SK-N-SH (cell line): ENCODE results near the gene S100A4.

ENCODE experiments used
- EP300 ChIP-seq, 2 experiments: IDR thresholded peaks; 2 replicates each; pipeline versions ENCODE4 v1.4.0 to v1.6.1; 2012; ENCODE audit warnings: borderline replicate concordance in 1 of 2, low read depth in 1 of 2, low read length in 1 of 2
- EZH2phosphoT487 ChIP-seq: fragments of 200-600 bp; sonication (generic); IDR thresholded peaks from 2 replicates; pipeline ENCODE4 v1.6.1; 2017; ENCODE audit warnings: low read depth, mixed run types, mild to moderate bottlenecking, antibody characterized with exemption, moderate library complexity, borderline replicate concordance
- GABPA ChIP-seq: IDR thresholded peaks from 2 replicates; pipeline ENCODE4 v1.4.0; 2012; ENCODE audit warnings: low read depth, mild to moderate bottlenecking
- GATA2 ChIP-seq: sonication (generic); formaldehyde crosslinking; IDR thresholded peaks from 2 replicates; pipeline ENCODE4 v1.5.0; 2020; ENCODE audit warnings: mild to moderate bottlenecking, missing genetic modification reagents
- MEF2A ChIP-seq: IDR thresholded peaks from 2 replicates; pipeline ENCODE4 v1.4.0; 2012; ENCODE audit warnings: low read depth, borderline replicate concordance
- NFIC ChIP-seq: IDR thresholded peaks from 2 replicates; pipeline ENCODE4 v1.4.0; 2012; ENCODE audit warnings: borderline replicate concordance
- REST ChIP-seq: IDR thresholded peaks from 2 replicates; pipeline ENCODE4 v1.6.1; 2012; ENCODE audit warnings: mild to moderate bottlenecking, low read depth, low read length, moderate library complexity
- TAF1 ChIP-seq: IDR thresholded peaks from 2 replicates; pipeline ENCODE4 v1.6.1; 2012; ENCODE audit warnings: low read depth, mild to moderate bottlenecking, low read length, moderate library complexity, borderline replicate concordance
- ZBTB33 ChIP-seq: IDR thresholded peaks from 2 replicates; pipeline ENCODE4 v1.4.0; 2012; ENCODE audit warnings: low read depth, borderline replicate concordance
- TF ChIP-seq, protein P1 (sequence below): fragments of 200-600 bp; sonication (generic); IDR thresholded peaks from 2 replicates; pipeline ENCODE4 v1.6.1; 2017; ENCODE audit warnings: antibody characterized with exemption, mild to moderate bottlenecking, moderate library complexity
- TF ChIP-seq, protein P2 (sequence below): IDR thresholded peaks from 2 replicates; pipeline ENCODE4 v1.4.0; 2012; ENCODE audit warnings: low read depth

- no peak for TF ChIP-seq EZH2phosphoT487
- no peak for TF ChIP-seq GABPA
- TF ChIP-seq, protein P1, sequence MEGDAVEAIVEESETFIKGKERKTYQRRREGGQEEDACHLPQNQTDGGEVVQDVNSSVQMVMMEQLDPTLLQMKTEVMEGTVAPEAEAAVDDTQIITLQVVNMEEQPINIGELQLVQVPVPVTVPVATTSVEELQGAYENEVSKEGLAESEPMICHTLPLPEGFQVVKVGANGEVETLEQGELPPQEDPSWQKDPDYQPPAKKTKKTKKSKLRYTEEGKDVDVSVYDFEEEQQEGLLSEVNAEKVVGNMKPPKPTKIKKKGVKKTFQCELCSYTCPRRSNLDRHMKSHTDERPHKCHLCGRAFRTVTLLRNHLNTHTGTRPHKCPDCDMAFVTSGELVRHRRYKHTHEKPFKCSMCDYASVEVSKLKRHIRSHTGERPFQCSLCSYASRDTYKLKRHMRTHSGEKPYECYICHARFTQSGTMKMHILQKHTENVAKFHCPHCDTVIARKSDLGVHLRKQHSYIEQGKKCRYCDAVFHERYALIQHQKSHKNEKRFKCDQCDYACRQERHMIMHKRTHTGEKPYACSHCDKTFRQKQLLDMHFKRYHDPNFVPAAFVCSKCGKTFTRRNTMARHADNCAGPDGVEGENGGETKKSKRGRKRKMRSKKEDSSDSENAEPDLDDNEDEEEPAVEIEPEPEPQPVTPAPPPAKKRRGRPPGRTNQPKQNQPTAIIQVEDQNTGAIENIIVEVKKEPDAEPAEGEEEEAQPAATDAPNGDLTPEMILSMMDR = no peak; the same call in 1 of the 2 replicates
- no peak for TF ChIP-seq EP300 (IDR thresholded peaks at IDR 0.05; ENCODE audit: borderline replicate concordance in 1 of 2, low read depth in 1 of 2, low read length in 1 of 2)
- no peak for TF ChIP-seq MEF2A
- TF ChIP-seq GATA2 = no peak
- TF ChIP-seq NFIC = no peak
- TF ChIP-seq REST = no peak
- TF ChIP-seq, protein P2, sequence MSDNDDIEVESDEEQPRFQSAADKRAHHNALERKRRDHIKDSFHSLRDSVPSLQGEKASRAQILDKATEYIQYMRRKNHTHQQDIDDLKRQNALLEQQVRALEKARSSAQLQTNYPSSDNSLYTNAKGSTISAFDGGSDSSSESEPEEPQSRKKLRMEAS = no peak
- TF ChIP-seq TAF1 = no peak
- TF ChIP-seq ZBTB33 = no peak
Observed at GRCh38 chr1:153549741-153550397, 4.3 kb upstream of the S100A4 start.
